Ishikawa (cell line): Measurements from ENCODE around the gene FHIT.
A peak's percentile ranks its signal among the peaks of the same experiment; 100 is the strongest.

Experiments used
- CEBPB ChIP-seq: IDR thresholded peaks from 2 replicates; pipeline ENCODE4 v1.6.1; 2012
- CREB1 ChIP-seq: IDR thresholded peaks from 2 replicates; pipeline ENCODE4 v1.6.1; 2012; ENCODE audit warnings: low read depth
- EGR1 ChIP-seq: IDR thresholded peaks from 2 replicates; pipeline ENCODE4 v1.6.1; 2012
- EP300 ChIP-seq: IDR thresholded peaks from 2 replicates; pipeline ENCODE4 v1.6.1; 2012; ENCODE audit warnings: borderline replicate concordance
- FOXM1 ChIP-seq: IDR thresholded peaks from 2 replicates; pipeline ENCODE4 v1.6.1; 2012; ENCODE audit warnings: low read depth, borderline replicate concordance
- MAX ChIP-seq: IDR thresholded peaks from 2 replicates; pipeline ENCODE4 v1.6.1; 2012
- NFIC ChIP-seq: IDR thresholded peaks from 2 replicates; pipeline ENCODE4 v1.6.1; 2012
- RAD21 ChIP-seq: IDR thresholded peaks from 2 replicates; pipeline ENCODE4 v1.6.1; 2012; ENCODE audit warnings: low read depth
- TAF1 ChIP-seq: IDR thresholded peaks from 2 replicates; pipeline ENCODE4 v1.6.1; 2012; ENCODE audit warnings: low read depth, mild to moderate bottlenecking
- TCF12 ChIP-seq: IDR thresholded peaks from 2 replicates; pipeline ENCODE4 v1.6.1; 2012; ENCODE audit warnings: low read depth
- TEAD4 ChIP-seq: IDR thresholded peaks from 2 replicates; pipeline ENCODE4 v1.6.1; 2012
- YY1 ChIP-seq: IDR thresholded peaks from 2 replicates; pipeline ENCODE4 v1.6.1; 2012; ENCODE audit warnings: low read depth
- ZBTB7A ChIP-seq: IDR thresholded peaks from 2 replicates; pipeline ENCODE4 v1.6.1; 2012; ENCODE audit warnings: low read depth
- TF ChIP-seq, protein P1 (sequence below): IDR thresholded peaks from 2 replicates; pipeline ENCODE4 v1.6.1; 2012; ENCODE audit warnings: low read depth, mild to moderate bottlenecking
- TF ChIP-seq, protein P2 (sequence below): IDR thresholded peaks from 2 replicates; pipeline ENCODE4 v1.6.1; 2012

FHIT gene

GRCh38 chr3:60501314-60501713 is 749.9 kb downstream of the FHIT start:
- TF ChIP-seq, protein P1, sequence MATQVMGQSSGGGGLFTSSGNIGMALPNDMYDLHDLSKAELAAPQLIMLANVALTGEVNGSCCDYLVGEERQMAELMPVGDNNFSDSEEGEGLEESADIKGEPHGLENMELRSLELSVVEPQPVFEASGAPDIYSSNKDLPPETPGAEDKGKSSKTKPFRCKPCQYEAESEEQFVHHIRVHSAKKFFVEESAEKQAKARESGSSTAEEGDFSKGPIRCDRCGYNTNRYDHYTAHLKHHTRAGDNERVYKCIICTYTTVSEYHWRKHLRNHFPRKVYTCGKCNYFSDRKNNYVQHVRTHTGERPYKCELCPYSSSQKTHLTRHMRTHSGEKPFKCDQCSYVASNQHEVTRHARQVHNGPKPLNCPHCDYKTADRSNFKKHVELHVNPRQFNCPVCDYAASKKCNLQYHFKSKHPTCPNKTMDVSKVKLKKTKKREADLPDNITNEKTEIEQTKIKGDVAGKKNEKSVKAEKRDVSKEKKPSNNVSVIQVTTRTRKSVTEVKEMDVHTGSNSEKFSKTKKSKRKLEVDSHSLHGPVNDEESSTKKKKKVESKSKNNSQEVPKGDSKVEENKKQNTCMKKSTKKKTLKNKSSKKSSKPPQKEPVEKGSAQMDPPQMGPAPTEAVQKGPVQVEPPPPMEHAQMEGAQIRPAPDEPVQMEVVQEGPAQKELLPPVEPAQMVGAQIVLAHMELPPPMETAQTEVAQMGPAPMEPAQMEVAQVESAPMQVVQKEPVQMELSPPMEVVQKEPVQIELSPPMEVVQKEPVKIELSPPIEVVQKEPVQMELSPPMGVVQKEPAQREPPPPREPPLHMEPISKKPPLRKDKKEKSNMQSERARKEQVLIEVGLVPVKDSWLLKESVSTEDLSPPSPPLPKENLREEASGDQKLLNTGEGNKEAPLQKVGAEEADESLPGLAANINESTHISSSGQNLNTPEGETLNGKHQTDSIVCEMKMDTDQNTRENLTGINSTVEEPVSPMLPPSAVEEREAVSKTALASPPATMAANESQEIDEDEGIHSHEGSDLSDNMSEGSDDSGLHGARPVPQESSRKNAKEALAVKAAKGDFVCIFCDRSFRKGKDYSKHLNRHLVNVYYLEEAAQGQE = no peak
- TF ChIP-seq FOXM1 (no peak), RAD21 (no peak), EP300 (no peak), CREB1 (no peak), CEBPB (no peak), TEAD4 (no peak), EGR1 (no peak), TAF1 (no peak), MAX (no peak), YY1 (no peak), NFIC (no peak), ZBTB7A (no peak)
- TF ChIP-seq, protein P2, sequence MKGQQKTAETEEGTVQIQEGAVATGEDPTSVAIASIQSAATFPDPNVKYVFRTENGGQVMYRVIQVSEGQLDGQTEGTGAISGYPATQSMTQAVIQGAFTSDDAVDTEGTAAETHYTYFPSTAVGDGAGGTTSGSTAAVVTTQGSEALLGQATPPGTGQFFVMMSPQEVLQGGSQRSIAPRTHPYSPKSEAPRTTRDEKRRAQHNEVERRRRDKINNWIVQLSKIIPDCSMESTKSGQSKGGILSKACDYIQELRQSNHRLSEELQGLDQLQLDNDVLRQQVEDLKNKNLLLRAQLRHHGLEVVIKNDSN = no peak

DNA sequence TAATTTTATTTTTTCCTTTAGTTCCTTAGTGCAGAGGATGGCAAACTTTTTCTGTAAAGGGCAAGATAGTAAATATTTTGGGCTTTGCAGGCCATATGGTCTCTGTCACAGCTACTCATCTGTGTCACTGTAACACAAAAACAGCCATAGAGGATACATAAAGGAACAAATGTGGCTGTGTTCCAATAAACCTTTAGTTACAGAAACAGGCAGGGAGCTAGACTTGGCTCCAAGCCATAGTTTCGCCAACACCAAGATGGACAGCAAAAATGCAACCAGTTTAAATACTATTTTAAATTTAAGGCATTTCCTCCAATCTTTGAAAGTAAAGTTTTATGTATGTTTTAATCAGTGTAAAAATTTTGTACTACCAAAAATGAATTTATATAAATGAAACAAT is 753.4 kb downstream of the FHIT start:
- TF ChIP-seq NFIC (peak; percentile 57; the same call in 1 of the 2 replicates), ZBTB7A (no peak)

- TF ChIP-seq, protein P1 = no peak
- TF ChIP-seq, protein P2 = no peak
- TF ChIP-seq YY1 (no peak), TEAD4 (no peak), MAX (no peak), EGR1 (no peak), CREB1 (no peak), EP300 (no peak), CEBPB (no peak), NFIC (no peak), RAD21 (no peak), TCF12 (no peak), TAF1 (no peak), FOXM1 (no peak), ZBTB7A (no peak)
These were observed 760.3 kb downstream of the FHIT start for GRCh38 chr3:60490992-60491391.

- TF ChIP-seq TCF12 (no peak), TAF1 (no peak)
These were observed 776.2 kb downstream of the FHIT start for GRCh38 chr3:60475096-60475495.

DNA sequence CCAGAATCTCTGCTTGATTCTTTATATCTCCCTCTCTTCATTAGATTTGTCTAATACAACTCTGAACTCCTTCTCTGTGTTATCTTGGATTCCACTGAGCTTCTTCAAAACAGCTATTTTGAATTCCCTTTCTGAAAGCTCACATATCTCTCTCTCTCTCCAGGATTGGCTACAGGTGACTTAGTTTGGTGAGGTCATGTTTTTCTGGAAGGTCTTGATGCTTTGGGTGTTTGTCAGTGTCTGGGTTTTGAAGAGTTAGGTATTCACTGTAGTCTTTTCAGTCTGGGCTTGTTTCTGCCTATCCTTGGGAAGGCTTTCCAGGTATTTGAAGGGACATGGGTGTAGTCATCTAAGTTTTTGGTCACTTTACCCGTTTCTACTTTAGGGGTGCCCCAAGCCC is 781.8 kb downstream of the FHIT start:
- no peak for TF ChIP-seq CREB1
- TF ChIP-seq ZBTB7A = no peak
- no peak for TF ChIP-seq FOXM1
- no peak for TF ChIP-seq TEAD4
- TF ChIP-seq, protein P1 = no peak
- no peak for TF ChIP-seq TCF12
- no peak for TF ChIP-seq RAD21
- TF ChIP-seq MAX = no peak
- no peak for TF ChIP-seq TAF1
- no peak for TF ChIP-seq EGR1
